Activated CD4-positive, alpha-beta memory T cell treated with anti-CD3 and anti-CD28 coated beads, Interleukin-2, amount 10 ng/mL, durations not matched to agents 7 days and 5 days (primary cell): ENCODE measurements around the gene HEATR9. TPM values are rescaled to one million over a fixed set of nuclear protein-coding genes. Genes with fewer than 3 reads are reported as not detected.

Source experiments
- CTCF ChIA-PET: fragments of 350-600 bp; sonication (Branson Sonifier 250); formaldehyde crosslinking; loops from one replicate; lab custom pipeline; 2021; ENCODE audit warnings: antibody characterized with exemption, inconsistent platforms; lab: Charles Lee
- POLR2A ChIA-PET: fragments of 350-600 bp; sonication (Branson Sonifier 250); formaldehyde crosslinking; loops from one replicate; lab custom pipeline; 2021; ENCODE audit warnings: antibody characterized with exemption; lab: Charles Lee
- DNase-seq: peaks from one replicate; pipeline ENCODE4 v3.0.0-alpha.2; 2020
- H3K27ac Mint-ChIP-seq: one replicate; pipeline ENCODE4 v1.8.0; 2021; ENCODE audit warnings: mild to moderate bottlenecking, mixed read lengths
- H3K27me3 Mint-ChIP-seq: one replicate; pipeline ENCODE4 v1.8.0; 2021; ENCODE audit warnings: mixed read lengths
- H3K36me3 Mint-ChIP-seq: one replicate; pipeline ENCODE4 v1.8.0; 2021; ENCODE audit warnings: low read depth, mixed read lengths
- H3K4me1 Mint-ChIP-seq: one replicate; pipeline ENCODE4 v1.8.0; 2021; ENCODE audit warnings: mixed read lengths
- H3K4me3 Mint-ChIP-seq: one replicate; pipeline ENCODE4 v1.8.0; 2021; ENCODE audit warnings: mild to moderate bottlenecking, mixed read lengths
- H3K9me3 Mint-ChIP-seq: one replicate; pipeline ENCODE4 v1.8.0; 2021; ENCODE audit warnings: mixed read lengths
- total RNA-seq, 2 experiments: library from RNA; stranded (reverse); gene quantifications; one replicate each; pipeline ENCODE4 v1.2.3, GENCODE V29; 2021

HEATR9 gene
- total RNA-seq, 2 experiments from 2014 or later: 2.3 to 3.1 TPM

DNA sequence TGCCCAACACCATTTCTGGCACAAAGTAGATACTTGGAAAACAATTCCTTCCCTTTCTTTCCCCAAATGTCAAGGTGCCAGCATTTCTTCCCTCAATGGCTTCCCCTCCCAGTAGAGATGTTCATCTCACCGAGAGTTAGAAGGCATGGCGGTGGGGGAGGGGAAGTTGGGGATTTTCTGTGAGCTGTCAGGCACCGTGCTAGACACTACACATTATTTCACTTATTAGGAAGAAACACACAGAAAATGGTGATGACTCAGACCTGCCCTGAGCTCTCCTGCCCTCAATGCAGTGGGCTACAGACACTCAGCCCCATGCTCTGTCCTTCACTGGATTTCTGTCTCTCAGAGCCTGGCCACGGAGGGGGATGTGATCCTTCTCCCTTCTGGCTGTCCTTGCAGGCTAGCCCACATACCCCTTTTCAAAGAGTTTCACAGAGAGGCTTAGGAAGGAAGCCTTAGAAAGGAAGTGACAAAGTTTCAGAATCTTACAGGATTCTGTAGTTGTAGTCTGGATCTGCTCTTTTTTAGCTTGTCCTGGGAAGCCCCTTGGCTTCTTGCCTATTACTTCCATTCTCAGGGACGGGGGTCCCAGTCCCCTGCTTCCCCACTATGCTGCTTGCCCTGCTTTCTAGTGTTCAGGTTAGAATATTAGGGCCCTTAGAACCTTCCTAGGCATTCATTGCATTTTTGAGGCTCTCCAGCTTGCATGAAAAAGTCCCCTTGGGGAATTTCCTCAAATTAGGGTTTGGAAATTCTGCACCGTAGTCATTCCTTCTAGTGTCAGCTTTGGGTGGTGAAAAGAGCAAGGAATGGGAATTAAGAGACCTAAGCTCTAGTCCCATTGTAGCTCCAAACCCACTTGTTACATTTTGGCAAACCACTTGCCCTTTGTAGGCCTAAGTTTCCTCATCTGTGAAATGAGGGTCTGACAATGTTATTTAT, 23.7 kb upstream of the HEATR9 start:
- peak; percentile 62 for DNase-seq
- peaks cover 80% of the 10 kb centered on the region for H3K4me1 Mint-ChIP-seq
- no peaks in the 10 kb centered on the region for H3K9me3 Mint-ChIP-seq
- CTCF ChIA-PET: interaction anchor here (0.8 to 1.0 kb wide), 3 partner anchors 12 to 38 kb away, joined by 3 read pairs; partner anchors contain the start of gene CCL5
- no peak overlapping the region for H3K4me3 Mint-ChIP-seq
- peaks cover 13% of the 10 kb centered on the region for H3K36me3 Mint-ChIP-seq
- H3K27ac Mint-ChIP-seq: peak overlapping the region; percentile 76
- POLR2A ChIA-PET: interaction anchor here (1.0 to 9.6 kb wide), 4 partner anchors 8 to 84 kb away, joined by 3 to 228 read pairs (median 20); partner anchors contain the start of genes CCL5, RDM1 and TAF15
- H3K27me3 Mint-ChIP-seq: no peaks in the 10 kb centered on the region

DNA sequence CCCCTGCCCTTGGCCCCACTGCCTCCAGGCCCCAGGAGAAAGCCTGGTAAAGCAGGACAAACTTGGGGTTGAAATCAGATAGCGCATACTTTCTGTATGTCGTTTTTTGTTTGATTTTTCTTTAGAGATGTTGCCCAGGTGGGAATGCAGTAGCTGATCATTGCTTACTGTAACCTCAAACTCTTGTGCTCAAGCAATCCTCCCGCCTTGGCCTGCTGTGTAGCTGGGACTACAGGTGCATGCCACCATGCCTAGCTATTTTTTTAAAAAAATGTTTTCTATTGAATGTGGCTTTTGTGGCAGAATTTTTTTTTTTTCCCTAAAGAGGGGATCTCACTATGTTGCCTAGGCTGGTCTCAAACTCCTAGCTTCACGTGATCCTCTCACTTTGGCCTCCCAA, 22.6 kb upstream of the HEATR9 start:
- peaks cover 16% of the 10 kb centered on the region for H3K36me3 Mint-ChIP-seq
- no peak for DNase-seq
- H3K4me1 Mint-ChIP-seq: peaks cover 77% of the 10 kb centered on the region
- H3K4me3 Mint-ChIP-seq: no peak overlapping the region
- no peaks in the 10 kb centered on the region for H3K27me3 Mint-ChIP-seq
- no peaks in the 10 kb centered on the region for H3K9me3 Mint-ChIP-seq
- H3K27ac Mint-ChIP-seq: peak overlapping the region; percentile 76
- POLR2A ChIA-PET: interaction anchor here (0.9 to 9.6 kb wide), 6 partner anchors 9 to 83 kb away, joined by 3 to 228 read pairs (median 6); partner anchors contain the start of genes CCL5, RDM1 and TAF15
- CTCF ChIA-PET: interaction anchor here (2.5 kb wide), 1 partner anchor 12 kb away, joined by 10 read pairs; the partner anchor contains the start of gene CCL5

DNA sequence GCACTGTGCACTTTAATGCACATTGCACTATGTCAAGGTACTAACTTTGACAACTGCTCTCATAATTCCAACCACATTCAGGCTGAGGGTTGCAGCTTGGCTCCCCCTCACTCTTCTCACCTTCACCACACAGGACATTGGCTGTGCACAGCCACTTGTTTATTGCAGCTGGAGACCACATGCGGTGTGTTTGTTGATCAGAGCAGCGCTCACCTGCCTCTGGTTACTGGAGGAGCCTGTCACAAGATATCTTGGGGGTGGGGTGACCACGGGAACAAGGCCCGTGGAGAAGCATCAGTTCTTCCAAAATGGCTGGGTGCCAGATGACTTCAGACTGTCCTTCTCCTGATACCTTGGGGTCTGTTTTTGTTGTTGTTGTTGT, 22.1 kb upstream of the HEATR9 start:
- H3K4me3 Mint-ChIP-seq: no peak overlapping the region
- H3K27me3 Mint-ChIP-seq: no peaks in the 10 kb centered on the region
- H3K4me1 Mint-ChIP-seq: peaks cover 72% of the 10 kb centered on the region
- H3K9me3 Mint-ChIP-seq: no peaks in the 10 kb centered on the region
- DNase-seq: peak; percentile 86
- CTCF ChIA-PET: interaction anchor here (2.5 kb wide), 1 partner anchor 11 kb away, joined by 10 read pairs; the partner anchor contains the start of gene CCL5
- peak overlapping the region; percentile 76 for H3K27ac Mint-ChIP-seq
- POLR2A ChIA-PET: interaction anchor here (0.8 to 9.6 kb wide), 7 partner anchors 9 to 82 kb away, joined by 3 to 228 read pairs (median 5); partner anchors contain the start of genes CCL5, RDM1 and TAF15
- peaks cover 16% of the 10 kb centered on the region for H3K36me3 Mint-ChIP-seq

DNA sequence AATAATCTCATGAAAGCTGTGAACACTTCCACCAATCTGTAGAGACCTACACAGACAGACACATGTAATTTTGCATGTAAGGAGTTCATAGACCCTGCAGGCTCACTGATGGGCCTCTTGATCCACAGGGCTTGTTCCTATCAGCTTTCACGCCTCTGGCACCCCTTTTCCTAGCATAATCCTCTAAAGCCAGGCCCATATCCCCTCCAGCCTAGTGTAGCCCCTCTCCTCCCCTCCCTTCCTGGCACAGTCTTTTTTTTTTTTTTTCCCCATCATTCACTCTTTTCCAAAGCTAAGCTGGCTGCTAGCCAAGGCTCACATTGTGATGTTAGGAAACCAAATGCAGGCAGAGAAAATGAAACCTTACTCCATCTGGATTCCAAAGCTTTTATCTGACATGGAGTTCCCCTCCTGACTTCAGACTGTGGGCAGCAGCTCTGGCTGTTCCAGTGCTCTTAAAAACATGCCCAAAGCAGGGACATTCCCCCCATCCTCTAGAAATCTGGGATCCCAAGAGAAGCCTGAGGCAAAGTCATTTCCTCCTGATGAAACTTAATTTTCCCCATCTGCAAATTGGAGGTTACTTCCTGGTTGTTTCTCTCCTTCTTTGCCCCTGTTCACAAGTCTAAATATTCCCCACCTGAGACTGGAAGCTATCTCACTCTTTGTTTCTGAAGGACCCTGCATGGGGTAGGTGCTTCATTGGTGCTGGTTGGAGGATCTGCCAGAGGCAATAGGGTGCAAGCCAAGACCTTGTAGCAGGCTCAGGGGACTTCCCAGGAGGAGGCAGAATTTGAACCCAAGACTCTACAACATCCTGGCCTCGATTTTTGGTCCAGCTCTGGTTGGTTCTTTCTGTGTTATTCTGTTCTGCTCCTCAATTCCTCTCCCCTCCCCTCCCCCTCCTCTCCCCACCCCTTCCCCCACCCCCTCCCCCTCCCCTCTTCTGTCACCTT, 21.4 kb upstream of the HEATR9 start:
- H3K27me3 Mint-ChIP-seq: no peaks in the 10 kb centered on the region
- H3K36me3 Mint-ChIP-seq: peaks cover 20% of the 10 kb centered on the region
- H3K4me3 Mint-ChIP-seq: peak overlapping the region; percentile 22
- POLR2A ChIA-PET: interaction anchor here (0.8 to 9.6 kb wide), 11 partner anchors 10 to 82 kb away, joined by 3 to 228 read pairs (median 5); partner anchors contain the start of genes CCL5, RDM1 and TAF15
- peak overlapping the region; percentile 86 for H3K27ac Mint-ChIP-seq
- peaks cover 69% of the 10 kb centered on the region for H3K4me1 Mint-ChIP-seq
- no peaks in the 10 kb centered on the region for H3K9me3 Mint-ChIP-seq
- no peak for DNase-seq
- CTCF ChIA-PET: interaction anchor here (0.7 to 2.5 kb wide), 3 partner anchors 10 to 42 kb away, joined by 3 to 10 read pairs (median 5); partner anchors contain the start of gene CCL5

DNA sequence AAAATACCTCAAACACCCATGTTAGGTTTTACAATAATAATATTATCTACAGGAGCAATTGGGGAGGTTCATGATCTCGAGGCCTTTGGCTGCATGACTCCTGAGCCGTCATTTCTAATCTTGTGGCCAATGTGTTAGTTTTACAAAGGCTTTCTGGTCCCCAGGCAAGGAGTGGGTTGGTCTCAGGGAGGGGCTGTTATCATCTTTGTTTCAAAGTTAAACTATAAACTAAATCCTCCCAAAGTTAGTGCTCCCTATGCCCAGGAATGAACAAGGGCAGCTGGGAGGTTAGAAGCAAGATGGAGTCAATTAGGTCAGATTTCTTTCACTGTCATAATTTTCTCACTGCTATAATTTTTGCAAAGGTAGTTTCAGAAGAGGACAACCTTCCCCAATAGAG, 20.6 kb upstream of the HEATR9 start:
- H3K27me3 Mint-ChIP-seq: no peaks in the 10 kb centered on the region
- peaks cover 65% of the 10 kb centered on the region for H3K4me1 Mint-ChIP-seq
- H3K4me3 Mint-ChIP-seq: no peak overlapping the region
- peak overlapping the region; percentile 86 for H3K27ac Mint-ChIP-seq
- ChIA-PET POLR2A (interaction anchor here (1.0 to 9.6 kb wide), 6 partner anchors 11 to 41 kb away, joined by 3 to 228 read pairs (median 8); partner anchors contain the start of genes CCL5 and RDM1), CTCF (interaction anchor here (0.7 to 2.5 kb wide), 3 partner anchors 10 to 43 kb away, joined by 3 to 10 read pairs (median 5); partner anchors contain the start of gene CCL5)
- peaks cover 23% of the 10 kb centered on the region for H3K36me3 Mint-ChIP-seq
- DNase-seq: peak; percentile 40
- H3K9me3 Mint-ChIP-seq: no peaks in the 10 kb centered on the region

DNA sequence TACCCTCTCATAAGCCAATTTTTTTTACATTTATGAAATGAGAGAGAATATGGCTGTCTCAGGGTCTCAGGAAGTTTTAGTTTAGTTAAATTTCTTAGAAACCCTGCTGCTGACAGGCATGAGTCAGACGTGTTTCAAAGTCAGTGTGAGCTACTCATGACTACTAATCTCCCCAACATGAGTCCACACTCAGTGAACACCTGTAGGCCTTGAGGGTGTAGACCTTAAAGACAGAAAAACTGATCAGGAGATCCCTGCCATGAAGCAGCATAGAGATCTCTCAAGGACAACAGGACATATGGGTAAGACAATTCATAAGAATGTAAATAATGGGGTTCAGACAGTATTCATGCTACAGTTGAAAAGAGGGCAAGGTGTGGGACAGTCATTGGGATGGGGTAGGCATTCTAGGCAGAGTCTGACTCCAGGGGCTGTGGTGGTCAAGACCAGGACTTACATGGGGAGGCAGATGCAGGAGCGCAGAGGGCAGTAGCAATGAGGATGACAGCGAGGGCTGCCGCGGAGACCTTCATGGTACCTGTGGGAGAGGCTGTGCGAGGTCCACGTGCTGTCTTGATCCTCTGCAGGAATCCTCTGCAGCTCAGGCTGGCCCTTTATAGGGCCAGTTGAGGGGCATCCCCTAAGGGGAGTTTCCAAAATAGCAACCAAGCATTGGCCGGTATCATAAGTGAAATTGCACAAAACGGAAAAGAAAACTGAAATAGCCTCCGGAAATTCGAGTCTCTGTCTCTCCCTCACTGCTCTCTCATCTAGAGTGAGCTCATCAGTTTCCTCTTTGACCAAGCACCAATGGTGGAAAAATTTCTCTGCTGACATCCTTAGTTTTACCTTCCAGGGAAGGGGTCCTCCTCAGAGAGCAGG, 11.3 kb upstream of the HEATR9 start, which contains the start of gene CCL5:
Gene CCL5 (minus strand): TSS at position 588 of the 882 bp plus-strand sequence.
- H3K27me3 Mint-ChIP-seq: no peaks in the 10 kb centered on the region
- no peaks in the 10 kb centered on the region for H3K9me3 Mint-ChIP-seq
- peaks cover 58% of the 10 kb centered on the region for H3K4me1 Mint-ChIP-seq
- peak within 1 kb of the TSS; percentile 94 for H3K4me3 Mint-ChIP-seq
- POLR2A ChIA-PET: interaction anchor here (1.0 to 9.4 kb wide), 16 partner anchors 9 to 507 kb away, joined by 3 to 228 read pairs (median 6); partner anchors contain the start of genes HEATR9, RDM1, SLFN11 and TAF15
- CTCF ChIA-PET: interaction anchor here (0.9 to 2.5 kb wide), 8 partner anchors 10 to 116 kb away, joined by 3 to 10 read pairs (median 4); partner anchors contain the start of gene RDM1
- peaks cover 51% of the 10 kb centered on the region for H3K36me3 Mint-ChIP-seq
- peak; percentile 82 for DNase-seq
- H3K27ac Mint-ChIP-seq: peak within 1 kb of the TSS; percentile 95

DNA sequence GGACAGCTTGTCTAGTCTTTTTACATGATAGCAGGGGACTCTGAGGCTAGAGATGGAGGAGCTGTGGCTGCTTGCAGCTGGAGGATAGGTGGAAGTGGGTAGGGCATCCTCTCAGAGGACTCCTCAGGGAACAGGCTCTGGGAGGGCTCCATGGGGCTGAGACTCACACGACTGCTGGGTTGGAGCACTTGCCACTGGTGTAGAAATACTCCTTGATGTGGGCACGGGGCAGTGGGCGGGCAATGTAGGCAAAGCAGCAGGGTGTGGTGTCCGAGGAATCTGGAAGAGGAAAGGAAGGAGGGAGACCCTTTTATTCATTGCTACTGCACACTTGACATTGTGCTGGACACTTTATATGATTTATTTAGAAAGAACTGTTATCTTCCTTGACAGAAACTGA, 9.7 kb upstream of the HEATR9 start:
- H3K36me3 Mint-ChIP-seq: peaks cover 59% of the 10 kb centered on the region
- peaks cover 68% of the 10 kb centered on the region for H3K4me1 Mint-ChIP-seq

DNA sequence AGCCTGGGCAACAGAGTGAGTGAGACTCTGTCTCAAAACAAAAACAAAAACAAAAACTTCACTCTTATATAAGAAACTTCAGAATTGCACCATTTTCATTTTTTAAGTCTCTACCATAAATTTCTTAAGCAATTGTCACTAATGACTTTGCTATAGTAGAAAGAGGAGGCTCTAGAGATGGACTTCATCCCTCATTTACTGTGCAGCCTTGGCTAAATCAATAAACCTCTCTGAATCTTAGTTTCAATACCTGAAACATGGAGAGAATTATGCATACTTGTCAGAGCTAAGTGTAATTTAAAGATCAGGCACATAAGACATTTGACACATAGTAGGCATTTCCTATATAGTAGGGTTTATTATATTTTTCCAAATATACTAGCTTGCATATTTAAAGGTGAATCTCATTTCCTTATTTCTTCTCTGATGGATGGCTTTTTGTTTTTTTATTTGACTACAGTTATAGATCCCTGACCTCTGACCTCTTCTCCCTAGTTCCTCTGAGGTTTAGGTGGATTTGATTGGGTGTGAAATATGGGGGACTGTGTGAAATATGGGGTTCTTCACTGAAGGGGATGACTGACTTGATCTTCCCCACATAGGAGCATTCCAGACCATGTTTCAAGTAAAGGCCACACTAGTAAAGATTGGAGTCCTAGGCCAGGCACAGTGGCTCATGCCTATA, 8.8 kb upstream of the HEATR9 start:
- Mint-ChIP-seq H3K4me1 (peaks cover 73% of the 10 kb centered on the region), H3K4me3 (peak overlapping the region; percentile 94), H3K36me3 (peaks cover 63% of the 10 kb centered on the region), H3K9me3 (no peaks in the 10 kb centered on the region), H3K27ac (peak overlapping the region; percentile 64), H3K27me3 (no peaks in the 10 kb centered on the region)
- POLR2A ChIA-PET: interaction anchor here (0.7 to 9.4 kb wide), 8 partner anchors 11 to 67 kb away, joined by 3 to 228 read pairs (median 18); partner anchors contain the start of genes RDM1 and TAF15
- CTCF ChIA-PET: interaction anchor here (1.7 to 1.8 kb wide), 2 partner anchors 18 to 195 kb away, joined by 5 read pairs; no protein-coding TSS in a partner anchor
- DNase-seq: no peak

More for the DNA sequence above, 9.7 kb upstream of the HEATR9 start:
- Mint-ChIP-seq H3K27ac (peak overlapping the region; percentile 95), H3K4me3 (peak overlapping the region; percentile 94), H3K9me3 (no peaks in the 10 kb centered on the region), H3K27me3 (no peaks in the 10 kb centered on the region)
- CTCF ChIA-PET: interaction anchor here (1.2 to 2.5 kb wide), 4 partner anchors 12 to 70 kb away, joined by 3 to 10 read pairs (median 4); no protein-coding TSS in a partner anchor
- peak; percentile 28 for DNase-seq
- POLR2A ChIA-PET: interaction anchor here (1.4 to 9.4 kb wide), 7 partner anchors 9 to 68 kb away, joined by 4 to 228 read pairs (median 28); partner anchors contain the start of genes HEATR9, RDM1 and TAF15

DNA sequence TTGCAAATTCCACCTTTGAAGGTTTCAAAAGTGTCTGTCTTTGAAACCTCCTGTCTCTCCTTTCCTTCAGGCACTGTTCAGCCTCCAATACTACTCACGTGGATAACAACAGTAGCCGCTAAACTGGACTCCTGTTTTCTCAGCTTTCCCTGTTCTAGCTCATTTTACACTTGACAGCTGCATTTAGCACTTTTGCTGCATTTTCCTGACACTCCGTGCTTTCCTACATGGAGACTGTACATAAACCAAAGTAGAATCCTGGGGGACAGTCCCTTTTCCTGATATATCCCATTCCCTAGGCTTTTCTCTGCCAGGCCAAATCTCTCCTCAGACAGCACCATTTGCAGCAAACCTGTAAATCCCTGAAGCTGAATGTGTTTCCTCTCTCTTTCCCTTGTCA, 7.8 kb upstream of the HEATR9 start:
- peak overlapping the region; percentile 47 for H3K4me3 Mint-ChIP-seq
- H3K27ac Mint-ChIP-seq: peak overlapping the region; percentile 76
- H3K36me3 Mint-ChIP-seq: peaks cover 66% of the 10 kb centered on the region
- CTCF ChIA-PET: interaction anchor here (1.2 to 1.7 kb wide), 4 partner anchors 26 to 272 kb away, joined by 4 to 9 read pairs (median 4); no protein-coding TSS in a partner anchor
- H3K4me1 Mint-ChIP-seq: peaks cover 78% of the 10 kb centered on the region
- POLR2A ChIA-PET: interaction anchor here (1.2 to 9.4 kb wide), 8 partner anchors 16 to 68 kb away, joined by 4 to 228 read pairs (median 6); partner anchors contain the start of genes RDM1 and TAF15
- H3K27me3 Mint-ChIP-seq: no peaks in the 10 kb centered on the region
- DNase-seq: no peak
- H3K9me3 Mint-ChIP-seq: no peaks in the 10 kb centered on the region

DNA sequence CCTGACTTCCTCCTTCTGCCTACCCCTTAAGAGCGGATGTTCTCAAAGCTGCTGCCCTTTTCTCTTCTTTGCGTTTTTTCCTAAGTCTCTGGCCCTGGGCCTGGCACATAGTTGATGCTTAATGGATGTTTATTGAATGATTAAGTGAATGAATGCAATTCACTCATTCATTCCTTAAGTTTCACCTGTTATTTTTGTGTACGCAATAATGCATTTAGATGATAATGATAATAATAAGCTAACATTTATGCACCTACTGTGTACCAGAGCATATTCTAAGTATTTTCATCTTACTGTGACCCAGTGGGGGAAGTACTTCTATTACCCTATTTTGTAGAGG, 7.1 kb upstream of the HEATR9 start:
- no peak for DNase-seq
- ChIA-PET CTCF (interaction anchor here (1.1 to 1.7 kb wide), 5 partner anchors 26 to 273 kb away, joined by 4 to 9 read pairs (median 4); partner anchors contain the start of gene TAF15), POLR2A (interaction anchor here (1.2 to 9.4 kb wide), 9 partner anchors 16 to 67 kb away, joined by 3 to 228 read pairs (median 5); partner anchors contain the start of genes RDM1 and TAF15)
- Mint-ChIP-seq H3K36me3 (peaks cover 74% of the 10 kb centered on the region), H3K4me3 (peak overlapping the region; percentile 47), H3K4me1 (peaks cover 79% of the 10 kb centered on the region), H3K27ac (peak overlapping the region; percentile 76), H3K9me3 (no peaks in the 10 kb centered on the region), H3K27me3 (no peaks in the 10 kb centered on the region)
